NCI-H1092 (cell line): ENCODE measurements around the gene JPH3.

Source experiments
- DNase-seq: peaks from one replicate; lab custom pipeline; 2025; lab: John Stamatoyannopoulos, UW

The JPH3 gene

GRCh38 chr16:87601401-87601981 lies 817 bp upstream of the JPH3 start:
- DNase-seq: no peak

GRCh38 chr16:87602821-87603683 lies 744 bp downstream of the JPH3 start:
- no peak for DNase-seq

GRCh38 chr16:87603684-87604633 lies 1.7 kb downstream of the JPH3 start:
- no peak for DNase-seq

- no peak for DNase-seq
These were observed 2.4 kb downstream of the JPH3 start for GRCh38 chr16:87604634-87605111.

GRCh38 chr16:87607223-87607622 lies 4.9 kb downstream of the JPH3 start:
- DNase-seq: no peak

GRCh38 chr16:87607871-87608270 lies 5.6 kb downstream of the JPH3 start:
- DNase-seq: no peak

GRCh38 chr16:87608400-87608985 lies 6.2 kb downstream of the JPH3 start:
- DNase-seq: no peak

- DNase-seq: no peak
These were observed 7.7 kb downstream of the JPH3 start for GRCh38 chr16:87610026-87610425.

GRCh38 chr16:87611456-87611855 lies 9.1 kb downstream of the JPH3 start:
- no peak for DNase-seq

GRCh38 chr16:87613961-87614360 lies 11.7 kb downstream of the JPH3 start:
- DNase-seq: no peak

GRCh38 chr16:87615621-87616041 lies 13.3 kb downstream of the JPH3 start:
- DNase-seq: no peak

GRCh38 chr16:87616556-87616955 lies 14.2 kb downstream of the JPH3 start:
- DNase-seq: no peak

- no peak for DNase-seq
These were observed 15.9 kb downstream of the JPH3 start for GRCh38 chr16:87618216-87618615.

GRCh38 chr16:87619360-87620200 lies 17.3 kb downstream of the JPH3 start:
- no peak for DNase-seq

- no peak for DNase-seq
These were observed 17.8 kb downstream of the JPH3 start for GRCh38 chr16:87620201-87620495.

- no peak for DNase-seq
These were observed 19.2 kb downstream of the JPH3 start for GRCh38 chr16:87621550-87621829.

GRCh38 chr16:87621976-87622713 lies 19.8 kb downstream of the JPH3 start:
- DNase-seq: no peak

GRCh38 chr16:87622756-87623319 lies 20.5 kb downstream of the JPH3 start:
- no peak for DNase-seq

- no peak for DNase-seq
These were observed 23.0 kb downstream of the JPH3 start for GRCh38 chr16:87625241-87625797.

GRCh38 chr16:87626401-87626800 lies 24.1 kb downstream of the JPH3 start:
- no peak for DNase-seq
